Left renal pelvis (tissue), 4 donors: Measurements from ENCODE around the gene EDC4. TPM values are rescaled to one million over a fixed set of nuclear protein-coding genes. Genes with fewer than 3 reads are reported as not detected.
"Not testable (repeated sequence)": the region's sequence is repeated elsewhere in the genome, so short reads cannot be mapped to it uniquely, and the experiment has no call there.

Source experiments
- DNase-seq, 4 donors: peaks; one replicate each; pipeline ENCODE4 v3.0.0-alpha.2; 2013; ENCODE audit warnings: low read depth in 4 of 4, low spot score in 3 of 4
- polyA plus RNA-seq, 4 donors: library from polyadenylated mRNA; unstranded; fragments of 120-200 nt; gene quantifications; one replicate each; pipeline ENCODE4 v1.2.1, GENCODE V29; 2013; ENCODE audit not compliant: insufficient read length in 4 of 4

EDC4 gene
- polyA plus RNA-seq, 4 donors = 67.0 to 106 (median 83.7) TPM

DNA sequence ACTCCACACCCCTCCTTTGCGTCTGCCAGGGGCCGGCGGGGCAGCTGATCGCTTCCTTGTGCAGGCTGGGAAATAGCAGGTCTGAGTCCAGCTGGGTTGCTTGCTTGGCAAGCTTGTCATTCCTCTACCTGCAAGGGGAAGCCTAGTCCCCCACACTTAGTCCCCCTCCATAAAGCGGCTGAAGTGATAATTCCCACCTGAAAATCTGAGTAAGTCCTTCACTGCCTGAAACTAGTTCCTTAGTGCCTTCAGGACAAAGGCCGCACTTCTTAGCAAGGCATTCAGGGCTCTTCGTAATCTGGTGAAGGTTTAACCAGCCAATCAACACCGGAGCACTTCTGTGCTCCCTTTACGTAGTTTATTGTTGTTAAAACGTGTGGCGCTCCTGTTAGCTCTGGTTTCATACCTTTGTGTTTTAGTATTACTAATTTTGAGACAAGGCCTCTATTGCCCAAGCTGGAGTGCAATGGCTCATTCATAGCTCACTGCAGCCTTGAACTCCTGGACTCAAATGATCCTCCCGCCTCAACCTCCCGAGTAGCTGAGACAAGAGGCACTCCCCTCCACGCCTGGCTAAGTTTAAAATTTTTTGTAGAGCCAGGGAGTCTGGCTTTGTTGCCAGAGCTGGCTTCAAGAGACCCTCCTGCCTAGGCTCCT is 21.0 kb downstream of the EDC4 start:
- no peak for DNase-seq

DNA sequence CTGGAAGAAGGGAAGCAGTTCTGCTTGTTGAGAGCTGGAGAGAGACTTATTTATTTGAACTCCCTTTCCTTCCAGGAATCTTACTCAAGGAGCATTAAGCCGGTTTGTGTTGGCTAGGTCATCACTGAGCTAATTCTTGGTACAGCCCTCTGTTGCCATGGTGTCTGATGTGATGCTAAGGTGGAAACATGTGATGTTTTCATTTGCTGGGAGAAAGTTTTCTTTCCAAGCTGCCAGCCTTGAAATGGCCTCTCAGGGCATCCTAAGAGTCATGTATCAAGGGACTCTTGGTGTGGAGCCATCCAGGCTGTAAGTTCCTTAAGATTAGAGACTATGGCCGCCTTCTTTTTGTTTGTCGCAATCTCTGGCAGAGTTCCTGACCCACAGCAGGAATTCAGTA is 24.4 kb downstream of the EDC4 start:
- no peak for DNase-seq

GRCh38 chr16:67901734-67902133 is 28.9 kb downstream of the EDC4 start:
- no peak for DNase-seq

- DNase-seq = no peak
Measured at GRCh38 chr16:67902831-67903230, 30.0 kb downstream of the EDC4 start.

DNA sequence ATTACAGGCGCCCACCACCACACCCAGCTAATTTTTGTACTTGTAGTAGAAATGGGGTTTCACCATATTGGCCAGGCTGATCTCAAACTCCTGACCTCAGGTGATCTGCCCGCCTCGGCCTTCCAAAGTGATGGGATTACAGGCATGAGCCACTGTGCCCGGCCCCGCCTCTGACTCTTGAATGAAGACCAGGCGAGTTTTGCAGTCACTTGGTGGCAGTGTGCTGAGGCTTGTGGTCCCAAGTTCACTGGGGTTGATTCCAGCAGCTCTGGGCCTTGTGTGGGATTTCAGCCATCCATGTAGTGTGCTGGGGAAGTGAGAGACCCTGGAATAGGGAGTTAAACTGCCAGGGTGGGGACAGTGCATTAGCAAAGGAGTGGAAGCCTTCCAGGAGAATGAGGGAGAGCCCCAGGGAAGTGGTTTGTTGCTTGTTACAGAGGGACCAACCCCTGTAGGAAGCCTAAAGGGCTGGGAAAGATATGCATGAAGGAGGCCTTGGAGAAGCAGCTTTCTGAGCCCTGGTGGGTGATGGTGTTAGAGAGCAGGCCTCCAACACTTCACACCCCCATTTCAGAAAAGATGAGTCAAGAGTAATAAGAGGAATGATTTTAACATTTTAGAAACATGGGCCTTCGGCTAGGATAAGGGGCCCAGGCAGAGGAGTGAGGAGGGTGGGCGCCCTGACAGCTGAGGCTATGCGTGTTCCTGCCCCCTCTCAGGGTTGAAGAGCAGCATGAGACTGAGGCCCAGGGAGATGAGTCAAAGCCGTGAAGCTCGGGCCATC is 34.7 kb downstream of the EDC4 start:
- no peak for DNase-seq

DNA sequence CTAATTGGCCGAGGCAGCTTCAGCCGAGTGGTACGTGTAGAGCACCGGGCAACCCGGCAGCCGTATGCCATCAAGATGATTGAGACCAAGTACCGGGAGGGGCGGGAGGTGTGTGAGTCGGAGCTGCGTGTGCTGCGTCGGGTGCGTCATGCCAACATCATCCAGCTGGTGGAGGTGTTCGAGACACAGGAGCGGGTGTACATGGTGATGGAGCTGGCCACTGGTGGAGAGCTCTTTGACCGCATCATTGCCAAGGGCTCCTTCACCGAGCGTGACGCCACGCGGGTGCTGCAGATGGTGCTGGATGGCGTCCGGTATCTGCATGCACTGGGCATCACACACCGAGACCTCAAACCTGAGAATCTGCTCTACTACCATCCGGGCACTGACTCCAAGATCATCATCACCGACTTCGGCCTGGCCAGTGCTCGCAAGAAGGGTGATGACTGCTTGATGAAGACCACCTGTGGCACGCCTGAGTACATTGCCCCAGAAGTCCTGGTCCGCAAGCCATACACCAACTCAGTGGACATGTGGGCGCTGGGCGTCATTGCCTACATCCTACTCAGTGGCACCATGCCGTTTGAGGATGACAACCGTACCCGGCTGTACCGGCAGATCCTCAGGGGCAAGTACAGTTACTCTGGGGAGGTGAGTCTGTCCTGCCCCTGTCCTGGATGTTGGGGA is 36.3 kb downstream of the EDC4 start:
- no peak for DNase-seq

- no peak for DNase-seq
Measured at GRCh38 chr16:67910158-67910557, 37.3 kb downstream of the EDC4 start.

DNA sequence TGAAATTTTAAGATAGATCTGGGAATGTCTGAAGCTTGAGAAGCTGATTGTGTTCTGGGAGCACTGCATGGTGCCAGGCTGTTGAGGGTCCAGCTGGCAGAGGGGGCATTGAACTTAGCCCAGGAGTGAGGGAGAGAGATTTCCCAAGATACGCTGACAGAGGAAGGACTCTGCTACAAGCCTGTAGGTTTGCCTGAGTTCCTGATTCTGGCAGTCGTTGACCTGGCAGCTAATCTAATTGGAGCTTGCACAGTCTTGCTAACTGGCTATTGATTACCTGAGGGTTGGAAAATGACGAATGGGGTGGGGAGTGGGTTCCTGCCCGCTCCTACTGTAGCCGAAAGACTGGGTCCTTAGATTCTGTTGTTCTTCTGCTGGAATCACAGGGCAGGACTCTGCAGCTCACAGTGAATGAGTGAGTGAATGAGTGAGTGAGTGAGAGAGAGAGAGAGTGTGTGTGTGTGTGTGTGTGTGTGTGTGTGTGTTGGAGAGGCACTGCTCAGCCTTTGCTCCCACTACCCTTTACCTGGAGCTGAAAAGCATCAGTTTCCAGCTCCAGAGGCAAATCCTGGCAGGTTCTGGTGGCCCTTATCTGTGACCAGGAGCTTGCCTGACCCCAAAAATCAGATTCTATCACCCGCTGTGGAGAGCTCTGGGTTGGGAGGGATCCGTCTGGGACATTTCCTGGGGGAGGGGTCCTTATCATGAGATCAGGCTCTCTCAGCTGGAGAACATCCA is 42.1 kb downstream of the EDC4 start:
- DNase-seq = no peak

DNA sequence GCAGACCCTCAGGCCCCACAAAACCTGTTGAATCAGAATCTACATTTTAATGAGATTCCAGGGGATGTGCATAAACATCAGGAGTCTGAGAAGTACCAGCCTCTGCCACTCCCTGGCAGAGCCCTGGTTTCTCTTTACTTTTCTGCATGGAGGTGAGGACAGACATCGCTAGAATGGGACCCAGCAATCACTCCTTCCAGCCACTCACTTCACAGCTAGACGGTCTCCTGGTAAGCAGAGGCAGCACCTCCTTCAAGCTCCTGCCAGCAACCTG is 42.6 kb downstream of the EDC4 start:
- DNase-seq = not testable (repeated sequence)

- no peak for DNase-seq
Measured at GRCh38 chr16:67915831-67916723, 43.2 kb downstream of the EDC4 start.

GRCh38 chr16:67917140-67917851 is 44.4 kb downstream of the EDC4 start:
- DNase-seq = no peak

DNA sequence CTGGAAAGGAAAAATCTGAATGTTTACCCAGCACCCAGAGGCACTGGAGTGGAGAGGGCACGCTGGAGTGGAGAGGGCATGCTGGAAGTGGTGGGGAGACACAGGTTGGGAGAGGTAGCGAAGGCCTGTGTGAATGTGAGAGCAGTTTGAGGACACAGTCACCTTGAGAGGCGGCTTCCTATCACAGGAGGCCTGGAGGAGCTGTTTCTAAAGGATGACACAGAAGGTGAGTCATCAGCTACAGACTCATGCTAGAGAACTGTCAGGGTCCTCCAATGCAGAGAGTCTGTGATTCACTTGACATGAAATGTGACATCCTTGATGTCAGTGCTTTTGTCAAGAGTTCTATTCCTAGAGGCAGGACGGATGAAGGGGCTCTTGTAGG is 45.0 kb downstream of the EDC4 start:
- DNase-seq = no peak

DNA sequence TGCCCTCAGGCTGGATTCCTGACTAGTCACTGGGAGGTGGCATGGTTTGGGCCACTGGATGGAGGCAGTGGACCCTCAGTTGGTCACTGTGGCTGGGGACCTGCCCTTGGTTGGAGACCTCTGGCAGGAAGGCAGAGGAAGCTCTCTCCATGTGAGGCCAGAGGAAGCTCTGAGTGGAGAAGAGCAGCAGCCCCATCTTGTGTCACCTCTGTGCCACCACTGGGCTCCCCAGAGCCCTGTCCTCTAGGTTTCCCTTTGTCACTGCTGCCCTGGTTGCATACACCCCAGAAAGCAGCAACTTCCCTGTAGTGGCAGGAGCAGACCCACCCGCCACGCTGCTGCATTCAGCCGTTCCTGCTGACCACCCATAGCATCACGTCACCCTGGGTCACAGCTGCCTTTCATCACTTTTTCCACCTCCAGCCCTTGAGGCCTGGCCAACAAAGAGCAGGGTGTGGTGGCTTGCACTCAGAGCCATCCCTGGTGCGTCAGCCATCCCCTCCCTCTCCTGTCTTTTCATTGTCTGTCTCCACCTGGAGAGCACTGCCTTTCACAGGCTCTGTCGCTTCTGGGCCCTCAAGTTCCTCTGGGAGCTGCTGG is 46.9 kb downstream of the EDC4 start:
- no peak for DNase-seq

- no peak for DNase-seq
Measured at GRCh38 chr16:67922221-67922620, 49.4 kb downstream of the EDC4 start.

DNA sequence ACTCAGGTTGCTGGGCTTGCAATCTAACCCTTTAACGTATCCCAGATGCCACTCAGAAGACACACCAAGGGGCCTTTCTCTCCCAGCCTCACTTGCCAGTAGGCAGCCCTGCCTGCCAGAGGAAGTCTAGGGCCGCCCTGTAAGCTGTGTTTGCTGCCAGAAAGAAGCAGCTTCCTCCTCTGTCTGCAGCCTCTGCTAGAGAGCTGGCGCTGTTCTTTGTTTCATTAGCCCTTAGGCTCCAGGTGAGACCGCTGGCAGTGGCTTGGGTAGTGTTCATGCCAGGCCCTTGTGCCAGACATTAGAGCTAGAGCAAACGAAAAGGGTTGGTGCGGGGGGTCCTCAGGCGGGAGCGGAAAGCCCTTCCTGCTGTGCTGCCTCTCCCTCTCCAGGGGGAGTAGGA is 49.9 kb downstream of the EDC4 start:
- DNase-seq = no peak

- DNase-seq = no peak
Measured at GRCh38 chr16:67923414-67924116, 50.7 kb downstream of the EDC4 start.

DNA sequence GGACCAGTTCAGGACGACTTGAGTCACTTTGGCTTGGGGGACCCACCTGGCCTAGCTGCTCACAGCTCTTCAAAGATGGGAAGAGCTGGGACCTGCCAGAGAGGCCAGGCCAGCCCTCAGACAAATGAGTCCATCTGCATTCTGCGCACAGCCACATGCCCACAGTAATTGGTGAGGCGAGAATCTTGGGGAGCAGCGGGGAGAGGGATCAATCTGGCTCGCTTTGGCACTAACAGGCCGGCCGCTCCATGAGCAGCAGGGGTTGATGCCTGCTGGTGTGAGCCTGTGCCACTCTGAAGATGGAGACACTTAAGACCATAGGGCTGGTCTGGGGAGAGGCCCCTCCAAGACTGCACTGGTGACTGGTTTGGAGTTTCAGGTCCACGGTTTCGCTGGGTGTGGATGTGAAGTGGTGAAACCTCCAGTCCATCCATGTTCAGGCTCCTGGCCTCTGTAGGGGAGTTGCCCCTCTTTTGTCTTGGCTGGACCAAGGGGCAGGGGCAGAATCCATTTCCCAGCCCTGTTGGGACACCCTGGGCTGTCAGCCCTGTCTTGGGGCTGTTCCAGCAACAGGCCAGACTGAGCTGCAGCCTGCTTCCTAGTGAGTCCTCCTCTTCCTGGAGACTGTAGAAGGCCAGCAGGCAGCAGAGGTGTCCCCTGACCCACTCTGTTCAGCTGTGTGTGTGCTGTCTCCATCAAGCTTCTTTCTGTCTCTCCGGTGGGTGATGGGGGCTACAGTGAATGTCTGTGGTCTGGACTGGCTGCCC is 51.5 kb downstream of the EDC4 start:
- DNase-seq = no peak

DNA sequence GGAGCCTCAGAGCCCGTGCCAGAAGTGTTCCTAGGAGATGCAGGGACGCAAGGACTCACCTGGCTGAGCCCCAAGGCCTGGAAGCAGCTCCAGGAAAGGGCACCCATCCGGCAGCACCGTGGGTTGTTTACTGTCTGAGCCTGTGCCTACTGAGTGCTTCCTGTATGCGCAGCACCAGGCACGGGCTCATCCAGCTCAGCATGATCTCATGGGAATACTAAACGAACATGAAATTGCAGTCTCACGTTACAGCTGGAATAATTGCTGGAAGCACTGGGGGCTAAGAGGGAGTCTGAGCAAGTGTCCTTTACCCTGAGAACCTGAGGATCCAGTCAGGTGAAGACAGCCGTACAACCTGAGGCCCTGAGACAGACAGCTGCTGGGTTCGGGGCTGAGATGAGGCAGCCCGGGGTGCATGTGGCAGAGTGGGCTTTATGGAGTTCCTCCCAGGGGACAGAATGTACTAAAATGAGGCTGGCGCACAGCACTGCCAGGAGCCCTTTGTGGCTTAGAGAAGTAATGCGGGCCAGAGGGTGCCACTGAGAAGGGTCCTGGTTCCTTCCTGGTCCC is 53.4 kb downstream of the EDC4 start:
- no peak for DNase-seq
